Non-pigmented ciliary epithelial cell (primary cell): ENCODE data around the gene FAM228B.
"Not testable (repeated sequence)": the region's sequence is repeated elsewhere in the genome, so short reads cannot be mapped to it uniquely, and the experiment has no call there.

Experiments used
- DNase-seq: peaks from one replicate; pipeline ENCODE4 v3.0.0-alpha.2; 2010; ENCODE audit warnings: low read depth

FAM228B gene

GRCh38 chr2:24123195-24123921 is at the start of gene FAM228B, which contains the start of gene PFN4:
FAM228B (plus strand) TSS chr2:24123469; CDS start chr2:24124362, 893 bp downstream.
PFN4 (minus strand) TSS chr2:24123334; CDS start chr2:24122535, 799 bp downstream.
- no peak for DNase-seq

DNA sequence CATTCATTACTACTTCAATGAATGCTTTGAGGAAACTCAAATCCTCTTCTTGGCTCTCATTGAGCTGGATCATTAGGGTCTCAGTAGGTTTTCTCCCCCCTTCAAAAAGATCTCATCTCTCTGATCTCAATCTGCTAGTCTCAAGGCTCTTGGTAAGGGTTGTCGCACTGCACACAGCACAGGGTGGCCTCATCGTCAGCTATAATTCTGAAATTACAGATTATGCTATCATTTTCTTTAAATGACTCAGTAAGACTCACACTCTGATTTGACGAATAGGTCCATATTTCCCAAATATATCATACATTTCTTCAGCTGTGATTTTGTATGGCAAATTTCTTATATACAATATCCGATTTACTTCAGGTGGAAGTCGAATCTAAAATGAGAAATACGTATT is 49.5 kb upstream of the FAM228B start:
- no peak for DNase-seq

GRCh38 chr2:24075259-24075658 is 48.0 kb upstream of the FAM228B start:
- no peak for DNase-seq

- peak; percentile 95 for DNase-seq
Measured at GRCh38 chr2:24075915-24076848, 47.1 kb upstream of the FAM228B start, which contains the start of gene SF3B6. SF3B6 (minus strand) TSS chr2:24076326; CDS start chr2:24076229, 97 bp downstream.

- no peak for DNase-seq
Measured at GRCh38 chr2:24076849-24077534, 46.3 kb upstream of the FAM228B start.

DNA sequence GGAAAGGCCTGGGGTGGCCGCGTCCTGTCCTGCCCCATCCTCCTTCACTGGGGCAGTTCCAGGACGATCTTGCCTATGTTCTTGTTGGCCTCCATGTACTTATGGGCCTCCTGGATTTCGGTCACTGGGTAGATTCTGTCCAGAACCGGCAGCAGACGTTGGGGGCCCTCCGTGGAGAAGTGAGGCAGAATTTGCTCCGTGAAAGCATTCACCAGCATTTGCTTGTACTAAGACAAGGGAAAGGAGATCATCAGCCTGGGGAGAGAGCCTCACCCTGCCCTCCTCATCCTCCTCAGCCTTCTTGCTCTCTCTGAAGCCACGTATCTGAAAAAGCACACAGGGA is 45.8 kb upstream of the FAM228B start:
- no peak for DNase-seq

GRCh38 chr2:24077879-24078278 is 45.4 kb upstream of the FAM228B start:
- DNase-seq, result no peak

DNA sequence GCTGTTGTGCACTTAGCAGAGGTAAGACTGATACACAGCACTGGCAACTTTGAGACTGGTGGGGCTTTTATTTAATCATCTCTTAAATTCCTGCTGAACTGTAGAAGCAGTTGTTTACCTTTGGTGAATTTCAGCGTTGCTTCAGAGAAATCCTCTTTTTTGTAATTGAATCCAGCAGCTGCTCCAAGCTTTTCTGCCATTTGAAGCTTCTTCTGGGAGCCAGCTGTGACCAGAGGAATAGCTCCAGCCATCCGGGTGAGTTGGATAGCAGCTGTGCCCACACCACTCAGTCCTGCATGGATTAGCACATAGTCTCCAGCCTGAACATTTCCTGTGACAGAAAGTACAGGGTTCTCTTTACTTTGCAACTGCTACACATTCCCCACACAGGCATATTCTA is 42.6 kb upstream of the FAM228B start:
- no peak for DNase-seq

GRCh38 chr2:24082787-24083566 is 40.3 kb upstream of the FAM228B start:
- DNase-seq, result no peak

GRCh38 chr2:24083567-24084385 is 39.5 kb upstream of the FAM228B start:
- peak; percentile 56 for DNase-seq

GRCh38 chr2:24084386-24085199 is 38.7 kb upstream of the FAM228B start, which contains the start of gene TP53I3:
TP53I3 (minus strand) TSS chr2:24084834; CDS start chr2:24084326, 508 bp downstream.
- DNase-seq, result peak; percentile 54

GRCh38 chr2:24085200-24085489 is 38.1 kb upstream of the FAM228B start:
- DNase-seq, result no peak

DNA sequence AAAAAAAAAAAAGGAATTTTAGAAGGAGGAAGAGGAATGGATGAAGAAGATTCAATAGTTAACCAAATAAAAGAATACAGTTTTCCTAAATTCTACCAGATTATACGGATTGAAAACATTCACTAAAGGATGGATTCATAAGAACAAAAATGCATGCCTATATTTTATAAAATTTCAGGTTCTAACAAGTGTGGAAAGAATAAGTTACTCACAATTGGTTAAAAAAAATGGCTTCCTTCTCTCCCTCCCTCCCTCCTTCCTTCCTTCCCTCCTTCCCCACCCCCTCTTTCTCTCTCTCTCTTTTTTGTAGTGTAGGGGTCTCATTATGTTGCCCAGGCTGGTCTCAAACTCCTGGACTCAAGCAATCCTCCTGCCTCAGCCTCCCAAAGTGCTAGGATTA is 37.0 kb upstream of the FAM228B start:
- DNase-seq, result no peak

DNA sequence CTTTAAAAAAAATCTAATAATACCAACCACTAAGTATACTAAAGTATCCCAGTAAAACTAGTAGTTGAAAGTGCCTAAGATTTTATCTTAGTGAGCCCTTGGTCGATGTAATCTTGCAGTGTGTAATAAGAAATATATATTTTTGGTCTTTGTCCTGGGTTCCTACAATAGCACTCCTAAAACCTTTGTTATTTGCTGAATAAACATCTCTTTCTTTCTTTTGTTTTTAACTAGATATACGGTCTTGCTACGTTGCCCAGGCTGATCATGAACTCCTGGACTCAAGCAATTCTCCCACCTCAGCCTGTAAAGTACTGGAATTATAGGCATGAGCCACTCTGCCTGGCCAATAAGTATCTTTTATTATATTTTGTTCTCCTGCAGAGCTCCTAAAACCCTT is 36.2 kb upstream of the FAM228B start:
- DNase-seq, result no peak

DNA sequence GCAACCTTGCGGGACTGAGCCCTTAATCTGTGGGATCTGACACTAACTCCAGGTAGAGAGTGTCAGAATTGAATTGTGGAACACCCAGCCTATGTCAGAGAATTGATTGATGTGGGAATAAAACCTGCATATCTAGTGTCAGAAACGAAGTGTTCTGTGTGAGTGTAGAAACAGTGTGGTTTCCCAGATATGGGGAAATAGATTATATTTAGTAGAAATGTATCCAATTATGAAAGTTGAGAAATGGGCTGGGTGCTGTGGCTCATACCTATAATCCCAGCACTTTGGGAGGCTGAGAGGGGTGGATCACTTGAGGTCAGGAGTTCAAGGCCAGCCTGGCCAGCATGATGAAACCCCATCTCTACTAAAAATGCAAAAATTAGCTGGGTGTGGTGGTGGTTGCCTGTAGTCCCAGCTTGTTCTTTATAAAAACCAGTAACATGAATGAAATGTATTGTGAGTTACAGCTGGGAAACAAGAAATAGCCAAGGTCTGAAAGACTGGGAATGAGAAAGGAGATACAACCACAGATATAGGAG is 34.4 kb upstream of the FAM228B start:
- DNase-seq, result no peak

DNA sequence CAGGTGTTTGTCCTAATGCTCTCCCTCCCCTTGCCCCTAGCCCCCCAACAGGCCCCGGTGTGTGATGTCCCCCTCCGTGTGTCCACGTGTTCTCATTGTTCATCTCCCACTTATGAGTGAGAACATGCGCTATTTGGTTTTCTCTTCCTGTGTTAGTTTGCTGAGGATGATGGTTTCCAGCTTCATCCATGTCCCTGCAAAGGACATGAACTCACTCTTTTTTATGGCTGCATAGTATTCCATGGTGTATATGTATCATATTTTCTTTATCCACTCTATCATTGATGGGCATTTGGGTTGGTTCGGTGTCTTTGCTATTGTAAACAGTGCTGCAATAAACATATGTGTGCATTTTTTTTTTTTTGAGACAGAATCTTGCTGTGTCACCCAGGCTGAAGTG is 30.0 kb upstream of the FAM228B start:
- DNase-seq, result not testable (repeated sequence)

DNA sequence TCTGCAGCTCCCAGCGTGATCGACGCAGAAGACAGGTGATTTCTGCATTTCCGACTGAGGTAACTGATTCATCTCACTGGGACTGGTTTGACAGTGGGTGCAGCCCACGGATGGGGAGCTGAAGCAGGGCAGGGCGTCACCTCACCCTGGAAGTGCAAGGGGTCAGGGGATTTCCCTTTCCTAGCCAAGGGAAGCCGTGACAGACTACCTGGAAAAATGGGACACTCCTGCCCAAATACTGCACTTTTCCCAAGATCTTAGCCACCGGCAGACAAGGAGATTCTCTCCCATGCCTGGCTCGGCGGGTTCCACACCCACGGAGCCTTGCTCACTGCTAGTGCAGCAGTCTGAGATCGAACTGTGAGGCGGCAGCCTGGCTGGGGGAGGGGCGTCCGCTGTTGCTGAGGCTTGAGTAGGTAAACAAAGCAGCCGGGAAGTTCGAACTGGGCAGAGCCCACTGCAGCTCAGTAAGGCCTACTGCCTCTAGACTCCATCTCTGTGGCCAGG is 28.0 kb upstream of the FAM228B start:
- not testable (repeated sequence) for DNase-seq

DNA sequence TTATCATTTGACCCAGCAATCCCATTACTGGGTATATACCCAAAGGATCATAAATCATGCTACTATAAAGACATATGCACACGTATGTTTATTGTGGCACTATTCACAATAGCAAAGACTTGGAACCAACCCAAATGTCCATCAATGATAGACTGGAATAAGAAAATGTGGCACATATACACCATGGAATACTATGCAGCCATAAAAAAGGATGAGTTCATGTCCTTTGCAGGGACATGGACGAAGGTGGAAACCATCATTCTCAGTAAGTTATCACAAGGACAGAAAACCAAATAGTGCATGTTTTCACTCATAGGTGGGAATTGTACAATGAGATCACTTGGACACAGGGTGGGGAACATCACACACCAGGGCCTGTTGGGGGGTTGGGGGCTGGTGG is 22.5 kb upstream of the FAM228B start:
- DNase-seq, result not testable (repeated sequence)

DNA sequence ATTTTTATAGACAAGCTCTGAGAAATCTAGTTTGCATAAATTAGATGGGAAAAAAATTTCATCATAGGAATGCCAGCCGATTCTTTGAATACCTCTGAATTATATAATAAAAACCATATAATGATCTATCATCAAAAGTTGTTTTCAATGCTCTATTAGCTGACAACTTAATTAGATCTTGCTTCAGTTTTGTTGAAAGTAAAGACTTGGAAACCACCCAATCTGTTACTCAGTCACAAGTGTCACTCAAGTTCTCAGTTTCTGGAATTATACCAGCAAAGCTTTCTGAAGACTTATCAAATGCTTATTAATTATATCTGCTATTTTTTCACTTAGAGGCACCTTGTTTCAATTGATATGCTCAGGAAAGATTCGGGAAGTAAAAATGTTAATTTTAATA is 21.3 kb upstream of the FAM228B start:
- no peak for DNase-seq
